CD4-positive, CD25-positive, alpha-beta regulatory T cell (primary cell): ENCODE measurements around the gene CERS6. TPM values are rescaled to one million over a fixed set of nuclear protein-coding genes. Genes with fewer than 3 reads are reported as not detected.

Experiments used
- ATAC-seq, 2 donors: fragments of 150-1000 bp; cut with Tn5 transposase; one replicate each; pipeline ENCODE4 v1.10.0; 2021; ENCODE audit warnings: low read depth in 2 of 2, moderate number of reproducible peaks in 2 of 2, moderate library complexity in 1 of 2
- DNase-seq, 3 donors: peaks; one replicate each; pipeline versions ENCODE4 v3.0.0 to v3.0.0-alpha.2; 2012 to 2022; ENCODE audit warnings: mixed read lengths in 1 of 3
- H3K27ac ChIP-seq: one replicate; pipeline ENCODE4 v1.7.0; 2013; ENCODE audit warnings: mild to moderate bottlenecking, low read length; ENCODE audit not compliant: insufficient read depth, poor library complexity, severe bottlenecking
- H3K27me3 ChIP-seq: one replicate; pipeline ENCODE4 v1.7.0; 2013; ENCODE audit warnings: low read length; ENCODE audit not compliant: control insufficient read depth, insufficient read depth
- H3K36me3 ChIP-seq: one replicate; pipeline ENCODE4 v1.7.0; 2013; ENCODE audit warnings: mild to moderate bottlenecking, low read length, moderate library complexity; ENCODE audit not compliant: control insufficient read depth, insufficient read depth
- H3K4me1 ChIP-seq: 2 replicates; pipeline ENCODE4 v1.7.0; 2013; ENCODE audit warnings: mild to moderate bottlenecking, low read length; ENCODE audit not compliant: insufficient read depth, control insufficient read depth, poor library complexity, severe bottlenecking
- H3K4me3 ChIP-seq: one replicate; pipeline ENCODE4 v1.7.0; 2013; ENCODE audit warnings: low read depth, mild to moderate bottlenecking, low read length, moderate library complexity
- H3K9me3 ChIP-seq, 2 experiments: 1 replicate in 1 of 2; 2 replicates in 1 of 2; pipeline ENCODE4 v1.7.0; 2013; ENCODE audit warnings: low read length in 2 of 2, mild to moderate bottlenecking in 1 of 2, moderate library complexity in 1 of 2; ENCODE audit not compliant: control insufficient read depth in 2 of 2
- H3K27ac Mint-ChIP-seq, 3 donors: one replicate each; pipeline ENCODE4 v1.8.0; 2020 to 2022; ENCODE audit warnings: mild to moderate bottlenecking in 3 of 3, mixed read lengths in 3 of 3, moderate library complexity in 2 of 3
- H3K27me3 Mint-ChIP-seq: one replicate; pipeline ENCODE4 v1.8.0; 2022; ENCODE audit warnings: mild to moderate bottlenecking, mixed read lengths
- H3K36me3 Mint-ChIP-seq: one replicate; pipeline ENCODE4 v1.8.0; 2020; ENCODE audit warnings: mixed read lengths
- H3K4me1 Mint-ChIP-seq, 4 donors: one replicate each; pipeline ENCODE4 v1.8.0; 2020 to 2022; ENCODE audit warnings: mixed read lengths in 4 of 4, mild to moderate bottlenecking in 1 of 4
- H3K4me3 Mint-ChIP-seq, 4 donors: one replicate each; pipeline ENCODE4 v1.8.0; 2020 to 2022; ENCODE audit warnings: mild to moderate bottlenecking in 4 of 4, mixed read lengths in 4 of 4, moderate library complexity in 3 of 4
- H3K9me3 Mint-ChIP-seq, 7 donors: one replicate each; pipeline ENCODE4 v1.8.0; 2020 to 2022; ENCODE audit warnings: mixed read lengths in 7 of 7, mild to moderate bottlenecking in 3 of 7, moderate library complexity in 2 of 7
- polyA plus RNA-seq, 4 donors: library from polyadenylated mRNA; unstranded; fragments of 300-500 nt; fragmentation: Illumina TruSeq; gene quantifications; one replicate each; pipeline ENCODE4 v1.2.3, GENCODE V29; 2021
- total RNA-seq: library from RNA; stranded (reverse); gene quantifications from one replicate; pipeline ENCODE4 v1.2.3, GENCODE V29; 2022

CERS6 gene
- total and polyA plus RNA-seq, 5 donors from 2014 or later = 1.3 to 5.3 (median 3.6) TPM

- H3K36me3 Mint-ChIP-seq = no peaks in the 10 kb centered on the region
- H3K27ac Mint-ChIP-seq = peak overlapping the region in 1 of 3 donors; percentile 21
- no peaks in the 10 kb centered on the region for H3K4me1 ChIP-seq
- H3K4me1 Mint-ChIP-seq = peaks cover 0 to 35% (median 3%) of the 10 kb centered on the region in 4 donors
- H3K27me3 Mint-ChIP-seq = no peaks in the 10 kb centered on the region
- H3K27me3 ChIP-seq = no peaks in the 10 kb centered on the region
- H3K9me3 Mint-ChIP-seq = no peaks in the 10 kb centered on the region
- no peak overlapping the region for H3K27ac ChIP-seq
- ATAC-seq = no peak
- no peak for DNase-seq
- no peaks in the 10 kb centered on the region for H3K9me3 ChIP-seq
- H3K36me3 ChIP-seq = no peaks in the 10 kb centered on the region
- H3K4me3 ChIP-seq = no peak overlapping the region
- no peak overlapping the region for H3K4me3 Mint-ChIP-seq
Observed at GRCh38 chr2:168521053-168521741, 65.1 kb downstream of the CERS6 start.

DNA sequence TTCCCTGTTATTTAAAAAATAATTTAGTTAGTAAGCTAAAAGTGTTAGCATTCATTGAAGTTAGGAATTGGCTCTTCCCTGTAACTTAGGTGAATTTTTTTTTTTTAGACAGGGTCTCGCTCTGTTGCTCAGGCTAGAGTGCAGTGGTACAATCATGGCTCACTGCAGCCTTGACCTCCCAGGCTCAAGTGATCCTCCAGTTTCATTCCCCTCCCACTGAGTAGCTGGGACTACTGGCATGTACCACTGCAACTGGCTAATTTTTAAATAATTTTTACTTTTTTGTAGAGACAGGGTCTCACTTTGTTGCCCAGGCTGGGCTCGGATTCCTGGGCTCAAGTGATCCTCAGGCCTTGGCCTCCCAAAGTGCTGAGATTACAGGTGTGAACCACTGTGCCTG, 66.4 kb downstream of the CERS6 start:
- H3K27ac Mint-ChIP-seq = no peak overlapping the region
- DNase-seq (no peak), ATAC-seq (no peak)
- H3K4me3 Mint-ChIP-seq = no peak overlapping the region
- H3K36me3 ChIP-seq = no peaks in the 10 kb centered on the region
- no peaks in the 10 kb centered on the region for H3K27me3 ChIP-seq
- no peaks in the 10 kb centered on the region for H3K4me1 ChIP-seq
- H3K27me3 Mint-ChIP-seq = no peaks in the 10 kb centered on the region
- H3K9me3 ChIP-seq = no peaks in the 10 kb centered on the region
- no peak overlapping the region for H3K27ac ChIP-seq
- no peak overlapping the region for H3K4me3 ChIP-seq
- no peaks in the 10 kb centered on the region for H3K36me3 Mint-ChIP-seq
- H3K9me3 Mint-ChIP-seq = no peaks in the 10 kb centered on the region
- H3K4me1 Mint-ChIP-seq = peaks cover 0 to 35% (median 3%) of the 10 kb centered on the region in 4 donors

DNA sequence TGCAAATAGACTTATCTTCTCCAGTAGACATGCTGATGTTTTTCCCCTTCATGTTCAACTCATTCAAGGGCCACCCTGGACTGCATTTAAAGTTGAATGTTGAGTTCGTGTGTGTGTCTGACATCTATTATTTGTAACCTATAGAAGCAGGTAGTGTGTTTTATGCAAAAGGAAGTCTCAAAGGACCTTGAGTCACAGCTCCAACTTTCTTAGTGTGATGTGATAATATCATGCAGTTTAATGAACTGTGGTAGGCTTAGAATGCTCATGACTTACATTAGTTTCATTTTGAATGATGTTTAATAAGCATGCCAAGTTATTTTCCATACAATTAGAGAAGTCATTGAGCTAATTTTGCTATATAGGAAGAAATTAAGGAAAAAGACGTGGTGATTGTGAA, 67.9 kb downstream of the CERS6 start:
- H3K27ac Mint-ChIP-seq = no peak overlapping the region
- H3K4me3 ChIP-seq = no peak overlapping the region
- H3K4me3 Mint-ChIP-seq = no peak overlapping the region
- no peak overlapping the region for H3K27ac ChIP-seq
- DNase-seq = no peak
- H3K27me3 ChIP-seq = no peaks in the 10 kb centered on the region
- ATAC-seq = no peak
- H3K27me3 Mint-ChIP-seq = no peaks in the 10 kb centered on the region
- no peaks in the 10 kb centered on the region for H3K36me3 ChIP-seq
- H3K4me1 ChIP-seq = no peaks in the 10 kb centered on the region
- H3K36me3 Mint-ChIP-seq = no peaks in the 10 kb centered on the region
- H3K9me3 Mint-ChIP-seq = no peaks in the 10 kb centered on the region
- H3K9me3 ChIP-seq = no peaks in the 10 kb centered on the region
- peaks cover 0 to 31% (median 0%) of the 10 kb centered on the region in 4 donors for H3K4me1 Mint-ChIP-seq

DNA sequence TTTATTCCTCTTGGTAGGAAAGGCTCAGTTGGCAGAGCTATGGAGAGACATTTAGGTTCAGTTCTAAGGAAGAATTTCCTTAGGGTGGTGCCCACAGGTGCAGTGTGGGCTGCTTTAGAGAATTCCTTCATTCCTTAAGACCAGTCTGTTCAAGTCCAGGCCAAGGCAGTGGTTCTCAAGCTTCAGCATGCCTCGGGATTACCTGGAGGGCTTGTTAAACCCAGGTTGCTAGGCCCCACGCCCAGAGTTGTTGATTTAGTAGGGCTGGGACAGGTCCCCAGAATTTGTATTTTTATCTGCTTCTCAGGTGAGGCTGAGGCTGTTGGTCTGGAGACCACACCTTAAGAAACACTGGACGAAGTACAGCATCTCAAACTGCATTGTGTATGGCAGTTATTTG, 68.9 kb downstream of the CERS6 start:
- no peak overlapping the region for H3K27ac Mint-ChIP-seq
- no peaks in the 10 kb centered on the region for H3K4me1 ChIP-seq
- H3K9me3 ChIP-seq = no peaks in the 10 kb centered on the region
- ATAC-seq = no peak
- no peaks in the 10 kb centered on the region for H3K27me3 ChIP-seq
- H3K27ac ChIP-seq = no peak overlapping the region
- no peaks in the 10 kb centered on the region for H3K36me3 Mint-ChIP-seq
- H3K9me3 Mint-ChIP-seq = no peaks in the 10 kb centered on the region
- DNase-seq = no peak
- H3K36me3 ChIP-seq = no peaks in the 10 kb centered on the region
- H3K27me3 Mint-ChIP-seq = no peaks in the 10 kb centered on the region
- H3K4me1 Mint-ChIP-seq = peaks cover 0 to 35% (median 0%) of the 10 kb centered on the region in 4 donors
- no peak overlapping the region for H3K4me3 Mint-ChIP-seq
- H3K4me3 ChIP-seq = no peak overlapping the region

- H3K36me3 ChIP-seq = no peaks in the 10 kb centered on the region
- ATAC-seq = no peak
- Mint-ChIP-seq H3K27ac (no peak overlapping the region), H3K9me3 (no peaks in the 10 kb centered on the region), H3K36me3 (no peaks in the 10 kb centered on the region), H3K27me3 (no peaks in the 10 kb centered on the region), H3K4me1 (peaks cover 0 to 35% (median 1%) of the 10 kb centered on the region in 4 donors), H3K4me3 (no peak overlapping the region)
- H3K27ac ChIP-seq = no peak overlapping the region
- no peak for DNase-seq
- H3K4me3 ChIP-seq = no peak overlapping the region
- H3K27me3 ChIP-seq = no peaks in the 10 kb centered on the region
- no peaks in the 10 kb centered on the region for H3K4me1 ChIP-seq
- H3K9me3 ChIP-seq = no peaks in the 10 kb centered on the region
Observed at GRCh38 chr2:168525716-168526446, 69.8 kb downstream of the CERS6 start.

DNA sequence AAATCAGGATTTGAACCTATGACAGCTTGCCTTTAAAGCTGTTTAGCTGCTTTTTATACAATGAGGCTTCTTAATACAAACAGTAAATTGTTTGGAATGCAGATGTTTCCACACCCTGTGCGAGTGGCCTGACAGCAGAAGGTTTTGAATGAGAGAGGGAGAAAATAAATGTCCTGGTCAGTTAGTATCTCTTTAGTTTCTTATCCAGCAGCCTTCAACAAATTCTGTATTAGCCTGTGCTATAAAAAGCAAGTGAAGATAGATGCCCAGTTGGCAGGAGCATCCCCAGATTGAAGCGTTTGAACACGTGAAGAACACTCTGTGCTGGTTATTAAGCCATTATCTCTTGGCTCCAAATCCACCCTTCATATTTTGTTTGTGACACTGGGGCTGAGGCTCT, 70.6 kb downstream of the CERS6 start:
- Histone ChIP-seq H3K36me3 (no peaks in the 10 kb centered on the region), H3K27ac (no peak overlapping the region), H3K9me3 (no peaks in the 10 kb centered on the region), H3K4me1 (no peaks in the 10 kb centered on the region), H3K4me3 (no peak overlapping the region), H3K27me3 (no peaks in the 10 kb centered on the region)
- Mint-ChIP-seq H3K4me3 (no peak overlapping the region), H3K4me1 (peaks cover 0 to 32% (median 5%) of the 10 kb centered on the region in 4 donors), H3K9me3 (no peaks in the 10 kb centered on the region), H3K27me3 (no peaks in the 10 kb centered on the region), H3K27ac (no peak overlapping the region), H3K36me3 (no peaks in the 10 kb centered on the region)
- no peak for DNase-seq
- no peak for ATAC-seq

DNA sequence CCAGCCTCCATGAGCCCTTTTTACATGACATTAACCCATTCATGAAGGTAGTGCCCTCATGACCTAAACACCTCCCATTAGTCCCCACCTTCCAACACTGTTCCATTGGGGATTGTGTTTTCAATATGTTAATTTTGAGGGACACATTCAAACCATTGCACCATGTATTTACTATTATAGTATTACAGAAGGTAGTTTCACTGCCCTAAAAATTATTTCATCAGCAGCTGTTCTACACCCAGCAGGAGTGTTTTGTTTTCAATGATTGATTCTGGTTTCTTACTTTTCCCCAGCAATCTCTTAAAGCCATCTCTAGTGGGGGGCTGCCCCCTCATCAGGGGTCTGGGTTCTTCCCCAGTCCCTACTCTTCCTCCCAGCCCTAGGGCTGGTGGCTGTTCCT, 71.9 kb downstream of the CERS6 start:
- H3K27me3 Mint-ChIP-seq = no peaks in the 10 kb centered on the region
- no peaks in the 10 kb centered on the region for H3K36me3 ChIP-seq
- H3K4me1 ChIP-seq = no peaks in the 10 kb centered on the region
- no peaks in the 10 kb centered on the region for H3K27me3 ChIP-seq
- peaks cover 0 to 32% (median 6%) of the 10 kb centered on the region in 4 donors for H3K4me1 Mint-ChIP-seq
- no peaks in the 10 kb centered on the region for H3K9me3 Mint-ChIP-seq
- no peaks in the 10 kb centered on the region for H3K9me3 ChIP-seq
- no peak for DNase-seq
- H3K27ac Mint-ChIP-seq = no peak overlapping the region
- H3K27ac ChIP-seq = no peak overlapping the region
- no peaks in the 10 kb centered on the region for H3K36me3 Mint-ChIP-seq
- no peak overlapping the region for H3K4me3 ChIP-seq
- ATAC-seq = no peak
- H3K4me3 Mint-ChIP-seq = no peak overlapping the region

DNA sequence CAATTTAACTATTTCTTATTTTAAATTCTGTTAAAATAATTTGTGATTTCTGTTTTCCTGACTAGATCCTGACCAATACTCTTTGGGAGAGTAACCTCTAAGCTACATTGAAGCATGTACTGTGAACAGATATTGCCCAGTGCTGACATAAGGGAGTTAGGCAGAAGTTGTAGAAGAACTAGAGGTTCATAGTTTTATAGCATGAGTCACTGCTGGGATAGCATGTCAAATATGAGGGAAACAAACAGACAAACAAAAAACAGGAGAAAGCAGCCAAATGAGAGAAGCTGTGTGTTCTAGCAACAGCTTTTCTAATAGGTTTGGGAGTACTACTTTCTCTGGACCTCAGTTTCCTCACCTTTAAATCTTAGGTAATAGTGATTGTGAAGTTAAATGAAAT, 72.4 kb downstream of the CERS6 start:
- Mint-ChIP-seq H3K4me1 (peaks cover 0 to 30% (median 6%) of the 10 kb centered on the region in 4 donors), H3K27ac (no peak overlapping the region)
- H3K27ac ChIP-seq = no peak overlapping the region

More for the DNA sequence above, 72.4 kb downstream of the CERS6 start:
- no peaks in the 10 kb centered on the region for H3K9me3 Mint-ChIP-seq
- H3K27me3 Mint-ChIP-seq = no peaks in the 10 kb centered on the region
- DNase-seq = no peak
- Histone ChIP-seq H3K4me1 (no peaks in the 10 kb centered on the region), H3K27me3 (no peaks in the 10 kb centered on the region), H3K36me3 (no peaks in the 10 kb centered on the region), H3K9me3 (no peaks in the 10 kb centered on the region), H3K4me3 (no peak overlapping the region)
- no peak for ATAC-seq
- no peaks in the 10 kb centered on the region for H3K36me3 Mint-ChIP-seq
- H3K4me3 Mint-ChIP-seq = no peak overlapping the region
